KOPT-K1 (cell line): ENCODE results near the gene DBNDD2.

ENCODE experiments used
- H3K27ac ChIP-seq: fragments of 200-600 bp; sonication (generic); 2 replicates; pipeline ENCODE4 v1.5.1; 2016; ENCODE audit warnings: antibody characterized with exemption, mild to moderate bottlenecking, low read depth, low read length; ENCODE audit not compliant: poor library complexity, severe bottlenecking
- H3K36me3 ChIP-seq: fragments of 200-600 bp; sonication (generic); 2 replicates; pipeline ENCODE4 v1.5.1; 2017; ENCODE audit warnings: antibody characterized with exemption, mild to moderate bottlenecking, low read length, moderate library complexity; ENCODE audit not compliant: insufficient read depth
- H3K9me3 ChIP-seq: fragments of 200-600 bp; sonication (generic); 2 replicates; pipeline ENCODE4 v1.5.1; 2017; ENCODE audit warnings: antibody characterized with exemption, low read length, mild to moderate bottlenecking; ENCODE audit not compliant: insufficient read depth, poor library complexity, severe bottlenecking

DBNDD2 gene

DNA sequence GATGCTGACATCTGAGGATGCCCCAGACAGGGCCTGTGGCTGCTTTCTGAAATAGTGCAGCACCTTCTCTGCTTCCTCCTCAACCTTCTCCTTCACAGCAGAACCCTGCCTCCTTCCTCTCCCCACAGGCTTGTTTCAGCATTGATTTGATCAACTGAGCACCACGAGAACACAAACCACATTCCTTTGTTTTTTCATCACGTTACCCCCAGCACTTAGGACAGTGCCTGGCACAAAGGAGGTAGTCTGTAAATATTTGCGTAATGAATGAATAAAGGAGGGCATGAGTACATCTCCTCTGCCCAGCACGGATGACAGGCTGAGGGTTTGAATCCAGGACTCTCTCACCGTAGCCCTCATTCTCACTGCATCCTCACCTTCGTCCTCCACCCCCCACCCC, 40.2 kb downstream of the DBNDD2 start:
- Histone ChIP-seq H3K9me3 (no peaks in the 10 kb centered on the region), H3K36me3 (no peaks in the 10 kb centered on the region), H3K27ac (no peak overlapping the region)

DNA sequence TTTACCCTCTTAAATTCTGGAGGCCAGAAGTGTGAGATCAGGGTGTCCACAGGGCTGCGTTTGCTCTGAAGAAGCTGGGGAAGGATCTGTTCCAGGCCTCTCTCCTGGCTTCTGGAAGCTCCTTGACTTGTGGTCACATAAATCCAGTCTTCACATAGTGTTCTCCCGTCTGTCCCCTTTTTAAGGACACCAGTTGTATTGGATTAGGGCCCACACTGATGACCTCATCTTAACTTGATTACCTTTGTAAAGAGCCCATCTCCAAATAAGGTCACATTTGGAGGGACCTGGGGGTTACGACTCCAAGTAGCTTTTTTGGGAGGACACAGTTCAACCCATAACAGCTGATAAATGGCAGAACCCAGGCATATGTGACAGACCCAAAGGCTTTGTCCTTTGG, 41.4 kb downstream of the DBNDD2 start:
- no peaks in the 10 kb centered on the region for H3K9me3 ChIP-seq
- no peaks in the 10 kb centered on the region for H3K36me3 ChIP-seq

DNA sequence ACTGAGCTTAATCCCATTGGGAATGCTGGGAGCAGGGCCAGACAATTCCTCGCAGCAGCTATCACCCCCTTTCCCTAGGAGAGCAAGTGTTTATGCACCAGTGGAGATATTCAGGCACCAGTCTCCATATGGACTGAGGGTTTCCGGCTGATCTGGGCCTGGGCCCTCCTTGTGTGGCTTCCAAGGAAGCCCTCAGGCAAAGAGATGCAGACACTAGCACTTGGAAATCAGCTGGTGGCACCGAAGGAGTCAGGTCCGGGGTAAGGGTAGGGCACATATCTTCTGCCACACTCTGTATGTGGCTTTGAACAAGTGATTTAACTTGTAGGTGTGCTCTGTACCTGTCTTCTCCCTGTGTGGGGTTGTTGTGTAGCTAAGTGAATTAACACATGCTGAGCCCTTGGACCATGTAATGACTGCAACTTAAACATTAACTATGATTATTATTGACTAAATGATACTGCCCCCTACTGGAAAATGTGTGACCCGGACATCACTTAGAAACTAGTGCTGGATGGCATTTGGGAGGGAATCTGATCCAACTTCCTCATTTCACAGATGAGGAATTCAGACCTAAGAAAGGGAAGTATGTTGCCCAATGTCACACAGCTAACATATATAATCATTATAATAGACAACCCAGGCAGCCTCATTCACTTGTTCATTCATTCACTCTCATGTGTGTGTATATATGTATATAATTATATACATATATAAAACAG, 42.2 kb downstream of the DBNDD2 start:
- H3K27ac ChIP-seq = no peak overlapping the region
- H3K36me3 ChIP-seq = no peaks in the 10 kb centered on the region
- H3K9me3 ChIP-seq = no peaks in the 10 kb centered on the region

More for the DNA sequence above, 41.4 kb downstream of the DBNDD2 start:
- H3K27ac ChIP-seq = no peak overlapping the region

DNA sequence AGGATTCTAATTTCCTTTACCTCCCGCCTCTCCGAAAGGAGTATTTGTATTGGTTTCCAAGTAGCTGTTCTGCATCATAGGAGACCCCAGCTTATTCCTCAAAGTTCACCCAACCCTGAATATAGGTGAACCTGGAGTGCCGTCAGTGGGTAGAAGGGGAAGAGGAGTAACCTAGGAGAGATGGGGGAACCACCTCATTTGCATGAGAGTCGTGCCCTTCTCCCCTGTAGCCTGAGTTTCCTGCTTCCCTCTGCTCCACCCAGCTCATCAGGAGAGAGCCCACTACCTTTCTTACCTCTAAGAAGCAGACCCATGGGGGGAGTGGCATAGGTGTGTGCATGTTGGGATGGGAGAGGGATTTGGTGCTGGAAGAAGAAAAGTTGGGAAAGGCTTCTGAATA, 44.1 kb downstream of the DBNDD2 start:
- no peaks in the 10 kb centered on the region for H3K9me3 ChIP-seq
- H3K36me3 ChIP-seq = no peaks in the 10 kb centered on the region
- H3K27ac ChIP-seq = no peak overlapping the region

DNA sequence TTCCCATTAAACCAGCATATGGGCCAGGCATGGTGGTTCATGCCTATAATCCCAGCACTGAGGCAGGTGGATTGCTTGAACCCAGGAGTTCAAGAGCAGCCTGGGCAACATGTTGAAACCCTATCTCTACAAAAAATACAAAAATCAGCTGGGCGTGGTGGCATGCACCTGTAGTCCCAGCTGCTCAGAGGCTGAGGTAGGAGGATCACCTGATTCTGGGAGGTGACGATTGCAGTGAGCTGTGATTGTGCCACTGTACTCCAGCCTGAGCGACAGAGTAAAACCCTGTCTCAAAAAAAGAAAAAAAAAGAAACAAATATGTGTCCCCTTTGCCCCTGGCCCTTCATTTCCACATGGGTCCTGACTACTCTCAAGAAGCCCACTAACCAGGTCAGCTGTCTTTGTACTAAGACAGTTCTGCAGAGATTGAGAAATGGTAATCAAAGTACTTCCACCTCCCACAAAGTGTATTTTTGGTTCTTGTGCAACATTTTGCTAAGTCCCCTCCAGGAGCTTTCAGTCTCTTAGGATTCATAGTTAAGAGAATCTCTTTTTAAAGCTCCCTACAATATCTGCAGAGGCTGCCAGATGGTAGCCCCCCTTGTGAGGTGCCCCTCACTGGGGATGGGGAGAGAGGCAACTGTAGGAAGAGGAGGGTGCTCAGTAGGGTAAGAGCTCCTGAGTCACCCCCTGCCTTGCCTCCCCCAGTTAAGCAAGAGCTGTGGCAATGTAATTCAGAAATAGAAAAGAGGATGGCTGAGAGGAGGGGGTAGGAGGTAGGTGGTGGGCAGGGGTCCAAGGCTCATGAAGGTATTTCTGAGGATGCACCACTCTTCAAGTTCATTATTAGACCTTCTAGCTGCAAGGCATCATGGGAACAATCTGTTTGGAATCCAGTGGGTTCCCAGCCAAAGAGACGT, 44.9 kb downstream of the DBNDD2 start:
- H3K9me3 ChIP-seq = no peaks in the 10 kb centered on the region
- no peaks in the 10 kb centered on the region for H3K36me3 ChIP-seq
- H3K27ac ChIP-seq = no peak overlapping the region

DNA sequence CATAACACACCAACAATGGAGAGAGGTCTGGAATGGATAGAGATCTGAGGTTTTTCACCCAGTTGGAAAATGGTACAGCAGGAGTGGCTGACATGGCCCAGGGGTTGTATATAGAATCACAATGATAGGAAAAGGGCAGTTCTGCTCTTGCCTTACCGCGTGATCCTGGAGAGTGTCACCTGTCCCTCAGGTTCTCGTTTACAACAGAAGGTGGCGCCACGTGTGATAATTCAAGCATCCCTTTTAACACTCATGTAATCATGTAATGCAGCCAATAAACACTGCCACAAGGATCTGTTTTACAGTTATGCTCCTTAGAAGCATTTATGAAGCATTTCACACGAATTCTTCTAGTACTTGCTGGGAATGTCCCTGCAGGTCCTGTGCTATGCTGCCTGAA, 48.5 kb downstream of the DBNDD2 start:
- no peaks in the 10 kb centered on the region for H3K9me3 ChIP-seq
- H3K36me3 ChIP-seq = no peaks in the 10 kb centered on the region
- H3K27ac ChIP-seq = no peak overlapping the region

DNA sequence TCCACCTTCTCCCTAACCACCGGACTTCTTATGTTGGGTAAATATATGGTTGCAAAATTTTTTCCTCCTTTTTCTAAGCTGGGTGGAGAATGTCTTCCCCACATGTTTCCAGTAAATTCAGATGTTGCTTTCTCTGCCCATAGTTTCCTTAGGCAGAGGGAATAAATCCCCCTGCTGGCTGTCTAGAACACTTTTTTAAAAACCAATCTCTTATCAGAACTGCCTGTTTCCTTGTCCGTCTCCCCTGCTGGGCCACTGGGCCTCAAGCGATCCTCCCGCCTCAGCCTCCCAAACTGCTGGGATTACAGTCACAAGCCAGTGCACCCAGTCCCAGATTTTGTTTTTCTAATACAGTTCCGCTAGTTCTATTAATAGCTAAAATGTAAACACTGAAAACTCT, 51.5 kb downstream of the DBNDD2 start:
- Histone ChIP-seq H3K36me3 (no peaks in the 10 kb centered on the region), H3K27ac (no peak overlapping the region), H3K9me3 (no peaks in the 10 kb centered on the region)
